ENCODE data around the gene TEAD3.

TEAD3 gene

GRCh38 chr6:35522660-35523658 lies 26.1 kb upstream of the TEAD3 start:
- peaks cover 7% of the 10 kb centered on the region for H3K27me3 ChIP-seq (ENCODE audit: insufficient read depth, low read length, poor library complexity)
- peaks cover 14% of the 10 kb centered on the region for H3K4me1 ChIP-seq (ENCODE audit: insufficient read depth, low read length)
- H3K79me2 ChIP-seq (ENCODE audit: insufficient read depth, low read length): no peaks in the 10 kb centered on the region
- H3K9ac ChIP-seq (ENCODE audit: low read depth, low read length): 0 out of 2 replicates have a peak overlapping the region, but pooled peaks have one; percentile 11
- H3K4me2 ChIP-seq (ENCODE audit: insufficient read depth, low read length): peak overlapping the region; percentile 55
- H4K20me1 ChIP-seq (ENCODE audit: insufficient read depth, low read length): no peaks in the 10 kb centered on the region
- ATAC-seq (ENCODE audit: insufficient read depth, low read depth): peak; percentile 96
- H3K4me3 ChIP-seq (ENCODE audit: low read depth in 1 of 2, low read length in 2 of 2): peak overlapping the region in 1 of 2 experiments; percentile 43; a peak in 2 of 4 replicates
- H3K36me3 ChIP-seq (ENCODE audit: insufficient read depth, low read length): no peaks in the 10 kb centered on the region
- H3K9me3 ChIP-seq (ENCODE audit: insufficient read depth, low read length, severe bottlenecking): no peaks in the 10 kb centered on the region
- peak; percentile 86 for DNase-seq
- H2AFZ ChIP-seq (ENCODE audit: low read depth, low read length): peak overlapping the region; percentile 50
- H3K27ac ChIP-seq (ENCODE audit: low read length): peak overlapping the region; percentile 68
- TF ChIP-seq CTCF (IDR thresholded peaks at IDR 0.05; ENCODE audit: borderline replicate concordance, extremely low read depth, low read length, poor library complexity, severe bottlenecking) (peak; percentile 94), EZH2 (IDR thresholded peaks at IDR 0.05; ENCODE audit: borderline replicate concordance, low read depth, low read length, severe bottlenecking) (no peak)

GRCh38 chr6:35522151-35522550 lies 25.3 kb upstream of the TEAD3 start:
- Histone ChIP-seq H3K27me3 (ENCODE audit: insufficient read depth, low read length, poor library complexity) (peaks cover 7% of the 10 kb centered on the region), H3K4me3 (ENCODE audit: low read depth in 1 of 2, low read length in 2 of 2) (no peak overlapping the region), H3K4me2 (ENCODE audit: insufficient read depth, low read length) (peak overlapping the region; percentile 55), H3K79me2 (ENCODE audit: insufficient read depth, low read length) (no peaks in the 10 kb centered on the region), H3K27ac (ENCODE audit: low read length) (peak overlapping the region; percentile 68), H4K20me1 (ENCODE audit: insufficient read depth, low read length) (no peaks in the 10 kb centered on the region), H2AFZ (ENCODE audit: low read depth, low read length) (no peak overlapping the region; the same call in 1 of the 2 replicates), H3K9me3 (ENCODE audit: insufficient read depth, low read length, severe bottlenecking) (no peaks in the 10 kb centered on the region), H3K9ac (ENCODE audit: low read depth, low read length) (no peak overlapping the region), H3K4me1 (ENCODE audit: insufficient read depth, low read length) (peaks cover 14% of the 10 kb centered on the region), H3K36me3 (ENCODE audit: insufficient read depth, low read length) (no peaks in the 10 kb centered on the region)
- DNase-seq (no peak), ATAC-seq (ENCODE audit: insufficient read depth, low read depth) (no peak)
- TF ChIP-seq EZH2 (IDR thresholded peaks at IDR 0.05; ENCODE audit: borderline replicate concordance, low read depth, low read length, severe bottlenecking): no peak
- TF ChIP-seq CTCF (IDR thresholded peaks at IDR 0.05; ENCODE audit: borderline replicate concordance, extremely low read depth, low read length, poor library complexity, severe bottlenecking): no peak

- TF ChIP-seq EZH2 (IDR thresholded peaks at IDR 0.05; ENCODE audit: borderline replicate concordance, low read depth, low read length, severe bottlenecking) (no peak), CTCF (IDR thresholded peaks at IDR 0.05; ENCODE audit: borderline replicate concordance, extremely low read depth, low read length, poor library complexity, severe bottlenecking) (no peak)
- Histone ChIP-seq H3K9me3 (ENCODE audit: insufficient read depth, low read length, severe bottlenecking) (no peaks in the 10 kb centered on the region), H3K79me2 (ENCODE audit: insufficient read depth, low read length) (no peaks in the 10 kb centered on the region), H3K9ac (ENCODE audit: low read depth, low read length) (no peak overlapping the region), H3K36me3 (ENCODE audit: insufficient read depth, low read length) (no peaks in the 10 kb centered on the region), H3K4me2 (ENCODE audit: insufficient read depth, low read length) (no peak overlapping the region), H3K4me3 (ENCODE audit: low read depth in 1 of 2, low read length in 2 of 2) (no peak overlapping the region), H4K20me1 (ENCODE audit: insufficient read depth, low read length) (no peaks in the 10 kb centered on the region), H3K27ac (ENCODE audit: low read length) (no peak overlapping the region), H2AFZ (ENCODE audit: low read depth, low read length) (no peak overlapping the region), H3K4me1 (ENCODE audit: insufficient read depth, low read length) (peaks cover 14% of the 10 kb centered on the region), H3K27me3 (ENCODE audit: insufficient read depth, low read length, poor library complexity) (peaks cover 7% of the 10 kb centered on the region)
- DNase-seq: no peak
- no peak for ATAC-seq (ENCODE audit: insufficient read depth, low read depth)
These were observed 24.4 kb upstream of the TEAD3 start for GRCh38 chr6:35521235-35521634.

Data from DND-41 (cell line).